Stimulated activated CD4-positive, alpha-beta T cell treated with anti-CD3 and anti-CD28 coated beads, Interleukin-4, amount 100 ng/mL, for 1 hour (primary cell): Measurements from ENCODE around the gene TCF4.

Experiments used
- DNase-seq: peaks from one replicate; pipeline ENCODE4 v3.0.0-alpha.2; 2020

Gene TCF4

DNA sequence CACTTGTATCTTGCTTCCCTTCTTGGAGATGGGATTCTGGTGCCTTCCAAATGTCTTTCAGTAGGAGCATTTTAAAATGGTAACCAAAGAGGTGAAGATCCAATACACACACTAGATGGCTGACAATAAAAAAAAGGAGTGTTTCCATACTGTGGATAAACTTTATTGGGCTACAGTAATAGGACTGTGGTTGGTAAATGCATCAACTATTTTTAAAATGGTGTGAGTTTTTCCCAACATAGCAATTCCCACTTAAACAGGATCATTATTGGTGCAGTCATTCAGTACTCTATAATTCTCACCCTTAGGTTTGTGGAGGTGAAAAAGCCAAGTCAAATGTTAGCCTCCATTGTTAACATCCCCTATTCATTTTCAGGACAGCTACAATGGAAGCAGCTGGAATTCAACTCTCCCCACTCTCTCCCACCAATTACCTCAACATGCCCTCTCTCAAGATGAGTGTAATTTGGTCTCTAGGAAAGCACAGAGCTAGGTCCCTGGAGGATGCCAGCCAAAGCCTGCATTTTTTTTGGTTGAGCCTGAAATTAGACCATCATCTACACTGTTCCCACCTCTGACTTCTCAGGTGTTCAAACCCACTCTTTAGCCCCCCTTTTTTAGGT is 273.3 kb downstream of the TCF4 start:
- DNase-seq, result no peak

DNA sequence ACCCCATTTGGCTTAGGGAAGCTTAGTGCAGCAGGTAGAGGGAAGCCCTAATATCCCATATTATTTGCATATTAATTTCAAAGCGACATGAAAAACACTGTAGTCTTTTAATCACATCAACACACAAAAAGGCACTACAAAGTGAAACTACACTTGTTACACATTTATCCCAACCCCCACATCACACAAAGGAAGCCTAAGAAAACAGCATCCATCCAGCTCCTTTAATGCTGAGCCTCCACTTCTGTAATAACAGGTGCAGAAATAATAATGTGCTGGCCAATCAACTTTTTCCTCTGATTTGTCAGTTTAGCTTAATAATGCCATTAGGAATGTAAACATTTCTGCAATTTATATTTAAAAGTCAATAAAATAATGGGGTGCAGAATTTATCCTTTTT is 274.0 kb downstream of the TCF4 start:
- DNase-seq, result no peak

DNA sequence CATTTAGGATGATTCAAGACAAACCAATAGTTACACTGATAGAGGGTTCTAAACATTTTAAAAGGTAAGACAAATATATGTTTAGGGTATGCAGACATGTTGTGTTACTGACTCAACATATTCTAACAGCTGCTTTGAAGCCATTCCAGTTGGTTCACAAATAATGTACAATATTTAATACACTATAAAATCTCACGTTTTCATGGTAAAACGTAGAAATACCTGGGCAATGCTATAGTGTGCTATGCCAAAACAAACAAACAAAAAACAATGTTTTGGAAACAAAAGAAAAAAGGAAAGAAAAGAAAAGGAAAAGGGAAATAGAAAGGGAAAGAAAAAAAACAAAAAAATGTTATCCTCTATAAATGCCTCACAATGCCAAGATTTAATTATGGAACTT is 277.1 kb downstream of the TCF4 start:
- DNase-seq, result no peak

- DNase-seq, result no peak
These were observed 277.8 kb downstream of the TCF4 start for GRCh38 chr18:55310044-55310676.

DNA sequence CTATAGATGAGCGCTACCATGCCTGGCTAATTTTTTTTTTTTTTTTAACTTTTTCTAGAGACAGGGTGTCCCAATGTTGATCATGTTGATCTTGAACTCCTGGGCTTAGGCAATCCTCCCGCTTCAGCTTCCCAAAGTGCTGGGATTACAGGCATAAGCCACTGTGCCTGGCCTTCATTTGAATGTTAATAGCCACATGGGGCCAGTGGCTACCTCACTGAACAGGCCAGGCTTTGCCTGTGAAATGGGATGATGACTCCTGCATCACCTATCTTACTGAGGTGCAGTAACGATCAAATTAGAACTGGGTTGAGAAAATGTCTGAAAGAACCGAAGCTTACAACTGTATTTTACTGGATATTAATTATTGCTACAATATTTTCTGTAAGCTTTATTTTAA is 278.7 kb downstream of the TCF4 start:
- no peak for DNase-seq

DNA sequence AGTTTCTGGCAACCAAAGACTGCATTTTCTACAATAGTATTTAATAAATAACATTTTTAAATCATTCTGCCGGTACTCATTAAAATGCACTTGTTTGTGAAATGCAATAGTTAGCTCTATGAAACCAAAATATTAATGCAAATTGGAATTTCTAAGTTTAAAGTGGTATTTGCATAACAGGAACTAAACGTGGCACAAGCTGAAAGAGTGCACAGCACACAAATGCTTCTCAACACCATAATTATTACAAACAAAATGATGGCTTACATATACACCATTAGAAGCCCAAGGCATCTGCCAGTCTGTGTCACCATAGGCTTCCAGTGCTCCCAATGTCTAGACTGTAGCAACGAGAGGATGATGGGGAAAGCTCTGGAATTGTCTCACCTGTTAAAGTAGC is 280.5 kb downstream of the TCF4 start:
- DNase-seq, result no peak

GRCh38 chr18:55306359-55307024 is 281.5 kb downstream of the TCF4 start:
- DNase-seq, result no peak

DNA sequence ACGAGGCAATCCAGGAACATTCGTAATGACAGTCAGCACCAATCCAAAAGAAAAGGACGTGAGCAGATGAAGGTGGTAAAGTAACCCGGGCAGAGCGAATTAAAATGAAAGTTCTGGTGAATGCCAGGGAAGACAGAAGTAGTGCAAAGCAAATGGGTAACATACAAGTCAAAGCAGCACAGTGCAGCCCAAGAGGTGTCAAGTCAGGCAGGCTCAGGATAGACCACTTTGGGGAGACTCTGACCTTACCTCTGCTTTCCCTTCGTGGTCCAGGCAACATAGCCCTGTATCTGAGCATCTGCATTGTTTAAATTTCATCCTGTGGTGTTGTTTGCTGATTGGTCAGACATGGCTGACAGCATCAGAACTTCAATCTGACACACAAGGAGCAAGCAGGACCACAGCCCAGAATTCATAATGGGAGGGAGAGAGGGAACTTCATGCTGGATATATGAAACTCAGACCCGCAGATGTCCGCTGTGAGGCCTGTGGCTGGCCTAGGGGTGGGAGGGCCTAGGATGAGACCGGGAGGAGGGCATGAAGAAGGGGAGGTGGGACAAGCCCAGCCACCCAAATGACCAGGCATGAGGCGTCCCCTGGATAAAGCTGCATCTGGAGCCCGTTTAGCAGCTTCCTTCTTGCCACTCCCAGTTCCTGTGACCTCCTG is 285.7 kb downstream of the TCF4 start:
- DNase-seq, result no peak

DNA sequence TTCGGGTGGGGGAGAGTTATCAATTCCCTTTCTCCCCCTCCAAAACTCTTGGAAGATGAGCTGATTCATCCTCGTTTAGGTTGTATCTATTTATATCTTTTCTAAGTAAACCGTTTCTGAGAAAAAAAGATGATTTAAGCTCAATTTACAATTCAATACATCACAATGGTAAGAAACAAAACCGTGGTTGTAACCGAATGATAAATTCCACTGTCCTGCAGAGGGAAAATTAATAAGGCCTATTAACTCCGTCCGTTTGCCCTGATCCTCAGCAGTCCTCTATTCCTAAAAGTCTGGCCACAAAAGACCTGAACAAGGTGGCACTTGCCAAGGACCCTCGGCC is 286.2 kb downstream of the TCF4 start:
- DNase-seq, result no peak

- DNase-seq, result no peak
These were observed 287.0 kb downstream of the TCF4 start for GRCh38 chr18:55300936-55301531.

- no peak for DNase-seq
These were observed 287.5 kb downstream of the TCF4 start for GRCh38 chr18:55300421-55300935.

GRCh38 chr18:55296778-55297177 is 291.2 kb downstream of the TCF4 start:
- no peak for DNase-seq

DNA sequence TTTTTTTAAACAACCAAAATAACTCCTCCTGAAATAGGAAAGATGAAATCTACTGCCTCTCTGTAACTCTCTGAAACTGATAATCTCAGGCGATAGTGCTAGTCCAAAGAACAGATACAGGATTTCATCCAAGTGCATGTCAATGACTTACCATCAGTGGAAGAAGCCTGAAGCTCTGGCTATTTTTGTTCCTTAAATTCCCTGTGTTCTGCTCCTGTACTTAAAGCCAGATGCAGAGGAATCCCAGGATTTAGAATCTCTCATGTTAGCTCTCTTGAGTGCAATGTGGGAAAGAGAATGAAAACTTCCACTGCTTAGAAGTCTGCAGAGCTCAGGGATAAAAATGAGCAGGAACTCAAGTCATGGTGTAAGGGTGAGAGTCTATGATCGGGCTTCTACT is 291.9 kb downstream of the TCF4 start:
- DNase-seq, result no peak

GRCh38 chr18:55290898-55291297 is 297.1 kb downstream of the TCF4 start:
- DNase-seq, result no peak

DNA sequence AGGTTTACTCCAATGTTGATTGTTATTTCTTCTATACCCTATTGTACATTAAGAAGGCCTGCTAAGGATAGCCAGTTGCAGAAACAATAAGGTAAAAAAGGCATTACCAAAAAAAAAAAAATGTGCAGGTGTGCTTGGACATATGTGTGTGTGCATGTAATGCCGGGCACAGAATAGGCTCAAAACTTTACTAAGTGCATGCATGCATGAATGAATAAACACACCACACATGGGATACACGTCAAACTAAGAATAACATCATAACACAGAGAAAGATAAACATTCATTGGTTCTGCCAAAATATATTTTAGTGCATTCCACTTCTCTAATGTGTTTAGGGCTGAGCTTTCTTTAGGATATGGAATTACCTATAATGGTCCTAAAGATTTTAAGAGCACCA is 298.2 kb downstream of the TCF4 start:
- no peak for DNase-seq

GRCh38 chr18:55289048-55289447 is 298.9 kb downstream of the TCF4 start:
- no peak for DNase-seq

DNA sequence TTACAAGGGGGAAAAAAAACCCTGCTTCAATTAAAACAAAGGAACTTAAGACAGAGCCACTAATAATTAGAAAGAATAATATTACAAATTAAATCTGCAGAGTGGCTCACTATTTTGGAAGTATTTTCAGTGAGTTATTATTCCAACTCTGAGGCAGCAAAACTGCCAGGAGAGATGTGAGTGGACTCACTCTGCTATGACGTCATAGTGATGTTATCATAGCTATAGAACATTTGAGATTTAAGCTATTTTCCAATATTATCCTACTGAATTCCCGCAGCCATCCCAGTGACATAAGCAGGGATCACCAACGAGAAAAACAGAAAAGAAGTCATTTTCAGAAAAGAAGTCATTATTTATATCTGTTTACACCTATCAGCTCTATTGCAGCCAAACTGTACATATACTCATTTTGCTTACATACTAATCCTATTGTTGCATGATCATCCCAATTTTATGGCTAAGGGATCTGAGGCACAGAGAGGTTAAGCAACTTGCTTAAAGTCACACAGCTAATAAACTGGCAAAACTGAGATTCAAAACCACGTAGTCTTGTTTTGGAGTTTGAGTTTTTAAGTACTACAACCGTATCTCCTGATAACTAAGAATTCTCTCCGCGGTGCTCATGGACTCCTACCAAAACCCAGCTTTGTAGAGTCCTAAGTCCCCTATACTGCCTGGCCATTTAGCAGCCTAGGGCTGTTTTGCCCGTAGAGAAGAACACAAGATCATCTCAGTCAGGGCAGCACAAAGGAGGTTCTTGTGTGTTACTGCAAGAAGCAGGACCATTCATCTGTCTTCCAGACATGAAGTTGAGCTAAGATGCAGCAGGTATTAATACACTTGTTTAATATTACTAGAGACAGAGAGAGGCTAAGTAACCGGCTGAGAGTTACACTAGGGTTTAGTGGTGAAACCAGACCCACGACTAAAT is 299.8 kb downstream of the TCF4 start:
- no peak for DNase-seq

GRCh38 chr18:55287149-55287806 is 300.7 kb downstream of the TCF4 start:
- no peak for DNase-seq

DNA sequence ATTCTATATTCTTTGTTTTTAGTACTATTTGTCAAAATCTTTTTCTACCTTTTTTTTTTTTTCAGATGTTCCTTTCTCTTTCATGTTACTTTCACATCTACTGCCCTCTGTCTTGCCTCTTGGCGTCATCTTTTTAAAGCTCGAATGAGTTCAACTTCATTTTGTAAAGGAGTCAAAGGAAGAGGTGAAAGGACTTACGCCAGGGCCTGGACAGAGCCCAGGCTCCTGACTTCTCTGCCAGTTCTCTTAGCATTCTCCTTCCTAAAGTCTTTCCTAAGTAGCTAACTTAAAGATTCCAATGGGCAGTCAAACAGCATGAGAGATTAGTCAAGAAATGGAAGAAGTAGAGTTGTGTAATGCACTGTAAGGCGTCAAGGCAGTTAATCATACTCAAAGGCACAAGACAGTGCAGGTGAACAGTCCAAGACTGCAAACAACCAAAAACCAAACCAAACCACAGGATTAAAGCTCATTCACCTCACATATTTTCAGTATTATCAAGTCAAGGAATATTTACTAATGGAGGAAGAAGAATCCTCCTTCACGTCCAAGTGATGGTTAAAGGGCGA is 301.7 kb downstream of the TCF4 start:
- DNase-seq, result no peak

DNA sequence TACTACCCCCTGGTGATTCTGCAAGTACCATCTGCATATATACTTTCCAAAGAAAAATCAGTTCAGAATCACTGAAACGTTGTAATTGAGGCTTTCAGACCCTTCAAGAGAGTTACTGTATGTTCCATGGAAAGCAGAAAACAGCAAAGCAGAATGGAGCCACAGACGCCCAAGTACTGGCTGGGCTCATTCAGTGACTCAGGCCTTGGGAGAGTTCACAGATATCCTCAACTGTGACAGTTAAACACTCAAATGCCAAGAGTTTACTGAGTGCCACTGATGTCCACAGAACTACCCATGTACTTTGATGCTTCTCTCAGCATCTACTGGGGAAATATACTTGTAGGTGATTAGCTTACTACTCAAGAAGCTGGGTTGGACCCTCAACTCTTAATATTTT is 303.4 kb downstream of the TCF4 start:
- DNase-seq, result no peak

- DNase-seq, result no peak
These were observed 304.7 kb downstream of the TCF4 start for GRCh38 chr18:55283309-55283708.
